NB4 (cell line): ENCODE data around the gene PUSL1.

Experiments
- DNase-seq: peaks from one replicate; pipeline ENCODE4 v3.0.0; 2010; ENCODE audit warnings: low read depth
- H3K4me3 ChIP-seq: one replicate; pipeline ENCODE4 v1.5.1; 2011; ENCODE audit warnings: mild to moderate bottlenecking, low read depth, low read length, moderate library complexity
- CTCF ChIP-seq: IDR thresholded peaks from one replicate; pipeline ENCODE4 v1.5.1; 2012; ENCODE audit warnings: low read depth, low read length
- MAX ChIP-seq: IDR thresholded peaks from 2 replicates; pipeline ENCODE4 v1.6.1; 2011; ENCODE audit warnings: low read depth, low read length
- MYC ChIP-seq: IDR thresholded peaks from 2 replicates; pipeline ENCODE4 v1.6.1; 2011; ENCODE audit warnings: low read depth, low read length
- POLR2A ChIP-seq: IDR thresholded peaks from 2 replicates; pipeline ENCODE4 v1.6.1; 2011; ENCODE audit warnings: mild to moderate bottlenecking; ENCODE audit not compliant: insufficient read length; ENCODE audit errors: extremely low read depth

The PUSL1 gene

GRCh38 chr1:1358433-1359271 lies 50.3 kb downstream of the PUSL1 start, which contains the start of gene MXRA8:
Gene MXRA8 (minus strand): TSS chr1:1358555. CDS start chr1:1358504, 51 bp downstream.
- H3K4me3 ChIP-seq, result no peak within 1 kb of the TSS
- no peak for DNase-seq
- no peak for TF ChIP-seq CTCF
- TF ChIP-seq MYC, result no peak
- no peak for TF ChIP-seq POLR2A
- no peak for TF ChIP-seq MAX

- H3K4me3 ChIP-seq, result no peak overlapping the region
- DNase-seq, result no peak
- no peak for TF ChIP-seq CTCF
- no peak for TF ChIP-seq MYC
- no peak for TF ChIP-seq MAX
- TF ChIP-seq POLR2A, result no peak
Measured at GRCh38 chr1:1359308-1359663, 50.9 kb downstream of the PUSL1 start.

GRCh38 chr1:1359664-1360468 lies 51.5 kb downstream of the PUSL1 start:
- TF ChIP-seq CTCF, result no peak
- no peak for TF ChIP-seq MAX
- no peak for TF ChIP-seq POLR2A
- no peak for TF ChIP-seq MYC
- no peak for DNase-seq
- no peak overlapping the region for H3K4me3 ChIP-seq

GRCh38 chr1:1360506-1361169 lies 52.2 kb downstream of the PUSL1 start:
- TF ChIP-seq POLR2A, result no peak
- DNase-seq, result no peak
- H3K4me3 ChIP-seq, result no peak overlapping the region
